Measurements from ENCODE around the gene USH1G. TPM values are rescaled to one million over a fixed set of nuclear protein-coding genes. Genes with fewer than 3 reads are reported as not detected.

The USH1G gene
- total RNA-seq, 1 donor from 2014 or later = not detected

DNA sequence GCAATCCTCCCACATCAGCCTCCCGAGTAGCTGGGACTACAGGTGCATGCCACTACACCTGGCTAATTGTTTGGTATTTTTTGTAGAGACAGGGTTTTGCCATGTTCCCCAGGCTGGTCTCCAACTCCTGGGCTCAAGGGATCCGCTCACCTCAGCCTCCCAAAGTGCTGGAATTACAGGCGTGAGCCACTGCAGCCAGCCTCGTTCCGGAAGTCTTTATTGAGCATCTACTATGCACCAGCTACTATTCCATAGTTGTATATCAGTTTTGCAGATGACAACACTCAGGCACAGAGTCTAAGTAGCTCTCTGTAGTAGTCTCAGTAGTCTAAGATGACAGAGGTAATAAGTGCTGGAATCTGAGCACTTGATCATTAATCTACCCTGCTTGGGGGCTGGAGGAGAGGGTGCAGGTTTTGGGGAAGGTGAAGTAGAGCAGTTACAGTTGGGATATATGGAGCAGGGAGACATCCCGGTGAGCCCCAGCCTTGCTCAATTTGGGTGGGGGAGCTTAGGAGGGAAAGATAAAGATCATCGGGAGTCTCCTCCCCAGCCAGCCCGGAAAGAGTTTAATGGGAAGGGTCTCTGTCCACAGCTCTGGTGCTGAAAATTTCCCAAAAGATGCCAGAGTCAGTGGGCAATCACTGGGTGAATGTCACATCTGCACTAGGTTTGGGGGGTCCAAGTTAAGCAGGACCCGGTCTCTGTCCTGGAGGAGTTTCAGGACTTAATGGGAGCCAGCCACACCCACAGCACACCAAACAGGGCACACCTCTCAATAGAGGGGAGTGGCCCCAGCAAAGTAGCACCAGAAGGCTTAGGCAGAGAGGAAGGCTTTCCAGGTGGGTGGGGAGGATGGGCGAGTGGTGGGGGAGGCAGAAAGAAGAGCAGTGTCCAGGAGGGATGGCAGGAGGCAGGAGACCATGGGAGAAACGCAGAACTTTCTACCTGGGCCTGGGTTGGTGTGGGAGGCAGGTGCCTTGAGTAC, 14.3 kb upstream of the USH1G start:
- DNase-seq (ENCODE audit: low spot score) = no peak

DNA sequence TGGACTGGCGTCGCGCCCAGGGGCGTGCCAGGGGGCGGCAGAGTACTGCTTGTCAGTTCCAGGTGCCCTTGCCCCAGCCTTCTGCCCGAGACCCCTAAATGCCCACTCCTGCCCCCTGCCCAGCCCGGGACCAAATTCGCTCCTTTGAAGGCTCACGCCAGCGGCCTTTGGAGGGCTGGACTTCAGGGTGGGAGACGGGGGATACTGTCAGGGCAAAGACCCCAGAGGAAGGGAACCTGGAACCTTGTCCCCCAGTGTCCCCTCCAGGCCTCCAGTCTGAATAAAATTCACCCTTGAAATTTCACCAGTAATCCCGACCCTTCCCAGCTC, 13.4 kb upstream of the USH1G start:
- intact Hi-C loops (cut with DNase I) = no loop called here
- DNase-seq (ENCODE audit: low spot score) = no peak

More for the DNA sequence above, 14.3 kb upstream of the USH1G start:
- intact Hi-C loops (cut with DNase I) = no loop called here

GRCh38 chr17:74935585-74936469, 12.8 kb upstream of the USH1G start, which contains the start of gene OTOP3:
TSS of gene OTOP3 (plus strand) at chr17:74935898. CDS start at chr17:74935922, 24 bp downstream.
- intact Hi-C loops (cut with DNase I) = no loop called here

GRCh38 chr17:74935048-74935447, 12.0 kb upstream of the USH1G start:
- intact Hi-C loops (cut with DNase I) = no loop called here
- no peak for DNase-seq (ENCODE audit: low spot score)

More at GRCh38 chr17:74935585-74936469, 12.8 kb upstream of the USH1G start, which contains the start of gene OTOP3:
- no peak for DNase-seq (ENCODE audit: low spot score)

DNA sequence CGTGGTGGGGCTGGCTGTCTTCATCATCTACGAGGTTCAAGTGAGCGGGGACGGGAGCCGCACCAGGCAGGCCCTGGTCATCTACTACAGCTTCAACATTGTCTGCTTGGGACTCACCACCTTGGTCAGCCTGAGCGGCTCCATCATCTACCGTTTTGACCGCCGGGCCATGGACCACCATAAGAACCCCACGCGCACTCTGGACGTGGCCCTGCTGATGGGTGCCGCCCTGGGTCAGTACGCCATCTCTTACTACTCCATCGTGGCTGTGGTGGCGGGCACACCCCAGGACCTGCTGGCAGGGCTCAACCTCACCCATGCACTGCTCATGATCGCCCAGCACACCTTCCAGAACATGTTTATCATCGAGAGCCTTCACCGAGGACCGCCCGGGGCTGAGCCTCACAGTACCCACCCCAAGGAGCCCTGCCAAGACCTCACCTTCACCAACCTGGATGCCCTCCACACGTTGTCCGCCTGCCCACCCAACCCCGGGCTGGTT, 7.5 kb upstream of the USH1G start:
- DNase-seq (ENCODE audit: low spot score) = no peak
- intact Hi-C loops (cut with DNase I) = no loop called here

GRCh38 chr17:74928786-74929185, 5.7 kb upstream of the USH1G start:
- no peak for DNase-seq (ENCODE audit: low spot score)
- intact Hi-C loops (cut with DNase I) = no loop called here

DNA sequence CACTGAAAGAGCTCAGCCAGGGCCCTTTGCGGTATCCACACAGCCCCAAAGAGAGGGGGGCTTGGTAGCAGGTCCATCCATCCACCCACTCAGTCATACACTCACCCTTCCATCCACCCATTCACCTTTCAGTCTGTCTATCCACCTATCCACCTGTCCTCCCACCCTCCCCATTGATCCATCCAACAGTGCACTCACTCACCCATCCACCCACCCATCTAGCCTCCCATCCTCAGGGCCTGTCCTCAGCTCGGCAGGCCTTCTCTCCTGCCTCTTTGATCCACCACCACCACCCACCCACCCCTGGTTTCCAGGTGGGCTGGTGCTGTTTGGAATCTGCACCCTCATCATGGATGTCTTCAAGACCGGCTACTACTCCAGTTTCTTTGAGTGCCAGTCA, 2.2 kb upstream of the USH1G start:
- intact Hi-C loops (cut with DNase I) = no loop called here
- DNase-seq (ENCODE audit: low spot score) = no peak

- DNase-seq (ENCODE audit: low spot score) = peak; percentile 80
- intact Hi-C loops (cut with DNase I) = no loop called here
Observed at GRCh38 chr17:74924250-74924948, 1.3 kb upstream of the USH1G start, which contains the start of gene OTOP2. TSS of gene OTOP2 (plus strand) at chr17:74924273. CDS start at chr17:74924633, 360 bp downstream.

- intact Hi-C loops (cut with DNase I) = no loop called here
- DNase-seq (ENCODE audit: low spot score) = peak; percentile 83
Observed at GRCh38 chr17:74923538-74924249, 639 bp upstream of the USH1G start.

DNA sequence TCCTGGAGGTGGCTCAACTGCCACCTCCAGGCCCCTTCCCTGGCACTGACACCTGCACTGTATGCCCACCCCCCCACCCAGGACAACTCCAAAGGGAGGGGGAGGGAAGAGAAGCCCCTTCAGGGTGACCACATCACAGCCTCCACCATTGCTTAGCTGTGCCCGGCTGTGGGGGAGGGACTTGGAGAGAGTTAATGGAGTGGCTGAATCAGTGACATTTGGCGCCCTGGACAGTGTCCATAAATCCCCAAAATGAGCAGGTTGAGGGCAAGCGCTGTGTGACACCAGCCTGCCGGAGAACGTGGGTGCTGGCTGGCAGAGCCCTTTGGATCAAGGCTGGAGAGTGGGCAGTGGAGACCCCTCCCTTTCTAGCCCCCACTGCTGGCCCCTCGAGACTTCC, 883 bp downstream of the USH1G start:
- no peak for DNase-seq (ENCODE audit: low spot score)
- intact Hi-C loops (cut with DNase I) = no loop called here

DNA sequence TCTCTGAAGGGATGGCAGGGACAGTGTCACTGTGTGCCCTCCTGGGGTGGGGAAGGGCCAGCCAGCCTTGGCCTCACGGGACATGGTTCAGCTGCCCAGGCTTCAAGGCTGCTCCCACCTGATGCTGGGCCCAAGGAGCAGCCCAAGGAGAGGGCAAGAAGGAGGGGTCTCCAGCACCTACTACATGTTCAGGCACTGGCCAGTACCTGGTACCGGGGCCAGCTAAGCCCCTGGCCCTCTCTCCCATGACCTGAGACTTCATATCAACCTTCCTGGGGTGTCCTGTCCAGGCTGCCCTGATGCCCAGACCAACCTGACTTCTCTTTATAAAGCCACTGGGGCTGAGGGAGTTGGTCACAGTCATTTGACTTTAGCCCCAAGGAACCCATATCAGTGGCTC, 1.3 kb downstream of the USH1G start:
- no peak for DNase-seq (ENCODE audit: low spot score)
- intact Hi-C loops (cut with DNase I) = no loop called here

- intact Hi-C loops (cut with DNase I) = no loop called here
- no peak for DNase-seq (ENCODE audit: low spot score)
Observed at GRCh38 chr17:74921026-74921681, 1.9 kb downstream of the USH1G start.

GRCh38 chr17:74920642-74921025, 2.4 kb downstream of the USH1G start:
- intact Hi-C loops (cut with DNase I) = no loop called here
- no peak for DNase-seq (ENCODE audit: low spot score)

GRCh38 chr17:74920306-74920620, 2.8 kb downstream of the USH1G start:
- no peak for DNase-seq (ENCODE audit: low spot score)
- intact Hi-C loops (cut with DNase I) = no loop called here

GRCh38 chr17:74919440-74920305, 3.4 kb downstream of the USH1G start:
- DNase-seq (ENCODE audit: low spot score) = no peak
- intact Hi-C loops (cut with DNase I) = no loop called here

GRCh38 chr17:74918906-74919305, 4.1 kb downstream of the USH1G start:
- intact Hi-C loops (cut with DNase I) = no loop called here

DNA sequence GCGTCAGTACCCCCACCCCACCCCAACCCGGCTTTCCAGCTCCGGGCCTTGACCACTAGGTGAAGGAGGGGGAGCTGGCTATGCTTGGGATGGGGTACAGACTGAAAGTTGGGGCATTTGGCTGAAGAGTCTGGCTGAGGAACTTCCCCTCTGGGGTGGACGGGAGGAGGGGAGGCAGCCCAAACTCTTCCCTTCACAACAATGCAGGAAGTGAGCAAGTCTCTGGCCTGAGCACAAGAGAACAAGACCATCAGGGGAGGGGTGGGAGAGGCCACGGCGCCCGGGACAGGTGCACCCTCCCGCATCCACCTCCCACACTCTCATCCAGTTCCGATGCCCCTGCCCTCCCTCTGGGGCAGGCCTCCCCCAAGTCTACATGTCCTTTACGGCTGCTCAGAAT, 5.6 kb downstream of the USH1G start:
- intact Hi-C loops (cut with DNase I) = no loop called here
- no peak for DNase-seq (ENCODE audit: low spot score)

More at GRCh38 chr17:74918906-74919305, 4.1 kb downstream of the USH1G start:
- DNase-seq (ENCODE audit: low spot score) = no peak

DNA sequence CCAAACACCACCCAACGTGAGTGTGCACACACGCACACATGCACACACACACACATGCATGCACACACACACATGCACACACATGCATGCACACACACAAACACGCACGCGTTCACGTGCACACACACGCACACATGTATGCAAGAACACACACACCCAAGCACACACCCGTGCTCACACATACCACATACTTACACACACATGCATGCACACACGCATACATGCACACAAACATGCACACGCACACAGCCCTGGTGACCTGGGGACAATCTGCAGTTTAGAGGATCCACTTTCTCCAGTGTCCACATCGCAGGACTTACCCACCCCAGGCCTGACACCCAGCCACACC, 6.2 kb downstream of the USH1G start:
- intact Hi-C loops (cut with DNase I) = no loop called here
- no peak for DNase-seq (ENCODE audit: low spot score)

Measured in cardiac septum (tissue), 1 donor.